ENCODE data around the gene DYRK1B.
"Not testable (repeated sequence)": the region's sequence is repeated elsewhere in the genome, so short reads cannot be mapped to it uniquely, and the experiment has no call there.

The DYRK1B gene

DNA sequence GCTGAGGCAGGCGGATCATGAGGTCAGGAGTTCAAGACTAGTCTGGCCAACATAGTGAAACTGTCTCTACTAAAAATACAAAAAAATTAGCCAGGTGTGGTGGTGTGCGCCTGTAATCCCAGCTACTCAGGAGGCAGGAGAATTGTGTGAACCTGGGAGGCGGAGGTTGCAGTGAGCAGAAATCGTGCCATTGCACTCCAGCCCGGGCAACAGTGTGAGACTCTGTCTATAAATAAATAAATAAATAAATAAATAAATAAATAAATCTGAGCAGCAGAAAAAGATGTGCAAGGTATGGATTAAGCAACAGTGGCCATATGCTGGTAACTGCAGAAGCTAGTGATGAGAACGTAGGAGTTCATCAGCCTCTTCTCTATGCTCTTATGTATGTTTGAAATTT lies 19.9 kb downstream of the DYRK1B start:
- not testable (repeated sequence) for H3K4me3 ChIP-seq (ENCODE audit: low read depth, low read length)

DNA sequence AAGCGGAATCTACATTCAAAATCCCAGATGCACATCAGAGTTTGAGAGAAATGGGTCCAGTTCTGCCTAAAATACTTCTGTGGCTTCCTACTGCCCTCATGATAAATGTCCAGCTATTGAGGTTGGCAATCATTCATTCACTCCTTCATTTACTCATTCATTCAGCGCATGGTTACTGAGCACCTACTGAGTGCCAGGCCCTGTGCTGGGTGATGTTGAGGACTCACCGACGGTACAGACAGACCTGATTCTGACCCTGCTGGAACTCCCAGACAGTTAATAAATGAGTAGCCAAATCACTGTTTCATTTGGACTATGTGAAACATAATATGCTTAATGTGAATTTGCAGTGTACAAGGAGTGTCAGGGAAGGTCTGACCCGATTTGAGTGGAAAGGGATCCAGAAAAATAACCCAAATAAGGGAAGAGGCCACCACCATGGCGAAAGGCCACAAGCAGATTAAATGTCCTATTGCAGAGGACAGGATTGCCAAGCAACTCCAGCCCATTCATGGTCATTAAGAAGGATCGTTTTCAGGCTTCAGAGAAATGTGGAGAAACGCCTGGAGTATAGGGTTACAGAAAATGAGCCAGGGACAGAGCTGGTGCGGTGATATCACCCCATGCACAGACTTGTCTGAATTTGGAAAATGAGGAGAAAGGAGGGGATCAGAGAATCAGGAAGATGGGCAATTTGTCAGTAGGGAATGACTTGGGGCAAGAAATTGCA lies 20.5 kb downstream of the DYRK1B start:
- no peak overlapping the region for H3K4me3 ChIP-seq (ENCODE audit: low read depth, low read length)

DNA sequence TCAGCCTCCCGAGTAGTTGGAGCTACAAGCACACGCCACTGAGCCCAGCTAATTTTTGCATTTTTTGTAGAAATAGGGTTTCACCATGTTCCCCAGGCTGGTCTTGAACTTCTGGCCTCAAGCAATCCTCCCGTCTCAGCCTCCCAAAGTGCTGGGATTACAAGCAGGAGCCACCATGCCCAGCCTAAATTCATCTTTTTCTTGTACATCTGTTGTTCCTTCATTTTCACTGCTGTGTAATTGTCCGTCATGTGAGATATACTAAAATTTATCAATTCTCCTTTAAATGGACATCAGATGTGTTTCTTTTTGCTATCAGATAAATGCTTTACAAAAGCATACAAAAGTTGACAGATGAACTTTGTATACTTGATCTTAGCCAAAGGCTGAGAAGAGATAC lies 22.9 kb downstream of the DYRK1B start:
- H3K4me3 ChIP-seq (ENCODE audit: low read depth, low read length) = no peak overlapping the region

DNA sequence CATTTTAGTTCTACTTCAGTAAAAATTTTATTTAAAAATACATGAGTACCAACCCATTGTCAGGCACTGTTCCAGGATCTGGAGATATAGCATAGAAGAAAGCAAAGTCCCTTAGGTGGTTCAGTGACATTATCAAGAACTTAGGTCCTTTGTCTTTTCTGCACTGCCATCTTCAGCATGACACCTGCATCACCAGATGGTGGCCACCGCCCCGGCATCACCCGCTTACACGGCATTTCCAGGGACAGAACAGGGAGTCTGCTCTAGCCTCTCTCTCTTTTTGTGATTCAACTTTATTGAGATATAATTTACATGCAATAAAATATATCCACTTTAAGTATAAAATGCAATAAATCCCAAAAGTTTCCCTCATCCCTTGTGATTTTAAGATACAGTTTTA lies 23.5 kb downstream of the DYRK1B start:
- H3K4me3 ChIP-seq (ENCODE audit: low read depth, low read length) = no peak overlapping the region

GRCh38 chr19:39809368-39809767 lies 24.6 kb downstream of the DYRK1B start:
- H3K4me3 ChIP-seq (ENCODE audit: low read depth, low read length) = no peak overlapping the region

DNA sequence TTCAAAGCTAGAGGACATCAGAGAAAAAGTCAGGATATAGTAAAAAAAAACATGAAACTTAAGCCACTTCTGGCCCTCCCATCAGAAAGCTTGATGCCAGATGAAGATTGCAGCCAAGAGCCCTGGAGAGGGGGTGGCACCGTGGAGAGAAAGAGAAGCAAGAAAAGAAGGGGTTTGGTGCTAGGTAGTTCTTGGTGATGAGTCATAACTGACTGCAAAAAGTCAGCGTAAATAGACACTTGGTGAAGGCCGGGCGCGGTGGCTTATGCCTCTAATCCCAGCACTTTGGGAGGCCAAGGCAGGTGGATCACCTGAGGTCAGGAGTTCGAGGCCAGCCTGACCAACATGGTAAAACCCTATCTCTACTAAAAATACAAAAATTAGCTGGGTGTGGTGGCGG lies 25.3 kb downstream of the DYRK1B start:
- not testable (repeated sequence) for H3K4me3 ChIP-seq (ENCODE audit: low read depth, low read length)

- no peak overlapping the region for H3K4me3 ChIP-seq (ENCODE audit: low read depth, low read length)
These were observed 26.1 kb downstream of the DYRK1B start for GRCh38 chr19:39807846-39808364.

- H3K4me3 ChIP-seq (ENCODE audit: low read depth, low read length) = no peak overlapping the region
These were observed 28.9 kb downstream of the DYRK1B start for GRCh38 chr19:39805104-39805503.

DNA sequence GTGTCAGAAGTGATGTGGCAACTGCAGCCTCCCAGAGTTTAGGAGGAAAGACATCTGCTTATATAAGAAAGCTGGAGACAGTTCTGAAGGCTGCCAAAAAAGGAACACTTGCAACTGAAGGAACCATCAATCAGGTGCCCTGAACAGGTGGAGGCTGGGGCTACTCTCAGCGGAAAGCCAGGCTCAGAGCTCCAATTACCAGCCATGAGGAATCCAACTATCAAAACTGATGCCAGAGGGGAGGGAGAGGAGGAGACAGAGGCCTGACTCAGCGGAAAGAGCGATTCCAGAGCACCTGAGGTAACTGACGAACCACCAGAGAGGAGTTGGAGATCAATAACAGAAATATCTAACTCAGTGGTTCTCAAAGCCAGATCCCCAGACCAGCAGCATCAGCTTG lies 31.0 kb downstream of the DYRK1B start:
- H3K4me3 ChIP-seq (ENCODE audit: low read depth, low read length) = no peak overlapping the region

GRCh38 chr19:39797083-39797482 lies 36.9 kb downstream of the DYRK1B start:
- H3K4me3 ChIP-seq (ENCODE audit: low read depth, low read length) = no peak overlapping the region

DNA sequence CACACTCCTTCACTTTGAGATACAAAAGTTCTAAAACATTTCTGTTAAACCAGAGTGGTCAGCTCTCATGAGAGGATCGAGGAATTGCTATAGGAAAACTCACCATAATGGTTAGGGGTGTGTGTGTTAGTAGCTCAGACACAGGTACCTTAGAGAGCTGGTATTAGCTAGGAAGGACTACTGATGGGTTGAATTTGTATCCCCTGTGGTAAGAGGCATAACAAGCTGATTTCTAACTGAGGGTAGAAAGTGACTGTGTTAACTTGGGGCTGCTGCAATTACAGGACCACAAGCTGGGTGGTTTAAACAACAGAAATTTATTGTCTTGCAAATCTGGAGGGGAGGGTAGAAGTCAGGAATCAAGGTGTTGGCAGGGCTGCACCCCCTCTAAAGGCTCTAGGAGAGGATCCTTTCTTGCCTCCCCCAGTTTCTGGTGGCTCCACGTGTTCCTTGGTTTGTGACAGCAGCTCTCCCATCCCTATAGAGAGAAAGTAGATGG lies 37.9 kb downstream of the DYRK1B start:
- no peak overlapping the region for H3K4me3 ChIP-seq (ENCODE audit: low read depth, low read length)

DNA sequence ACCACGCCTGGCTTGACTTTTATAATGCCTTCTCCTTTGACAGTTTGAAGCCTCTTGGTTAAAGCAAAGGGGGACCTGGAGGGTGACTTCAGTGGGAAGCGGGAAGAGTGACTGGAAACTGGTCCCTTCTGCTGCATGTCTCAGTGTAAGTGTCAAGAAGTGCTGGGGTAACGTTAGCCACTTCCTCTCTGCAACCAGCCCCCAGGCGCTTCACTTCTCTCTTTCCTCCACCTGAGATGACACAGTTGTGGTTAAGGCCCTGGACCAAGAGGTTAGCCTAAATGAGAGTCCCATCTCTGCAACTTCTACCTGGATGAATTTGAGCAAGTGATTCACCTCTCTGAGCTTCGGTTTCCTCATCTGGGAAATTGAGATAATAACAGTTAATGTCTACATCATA lies 39.0 kb downstream of the DYRK1B start:
- no peak overlapping the region for H3K4me3 ChIP-seq (ENCODE audit: low read depth, low read length)

- H3K4me3 ChIP-seq (ENCODE audit: low read depth, low read length) = peak overlapping the region; percentile 66
These were observed 40.9 kb downstream of the DYRK1B start for GRCh38 chr19:39792999-39793546.

DNA sequence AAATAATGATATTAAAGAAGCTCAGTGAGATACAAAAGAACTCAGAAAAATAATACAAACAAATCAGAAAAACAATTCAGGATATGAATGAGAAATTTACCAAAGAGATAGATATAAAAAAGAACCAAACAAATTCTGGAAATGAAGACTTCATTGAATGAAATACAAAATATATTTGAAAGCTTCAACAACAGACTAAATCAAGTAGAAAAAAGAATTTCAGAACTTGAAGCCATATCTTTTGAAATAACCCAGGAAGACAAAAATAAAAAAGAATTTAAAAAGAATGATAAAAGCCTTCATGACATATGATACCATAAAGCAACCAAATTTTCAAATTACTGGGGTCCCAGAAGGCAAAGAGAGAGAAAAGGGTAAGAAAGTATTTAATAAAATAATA lies 45.7 kb downstream of the DYRK1B start:
- H3K4me3 ChIP-seq (ENCODE audit: low read depth, low read length) = no peak overlapping the region

DNA sequence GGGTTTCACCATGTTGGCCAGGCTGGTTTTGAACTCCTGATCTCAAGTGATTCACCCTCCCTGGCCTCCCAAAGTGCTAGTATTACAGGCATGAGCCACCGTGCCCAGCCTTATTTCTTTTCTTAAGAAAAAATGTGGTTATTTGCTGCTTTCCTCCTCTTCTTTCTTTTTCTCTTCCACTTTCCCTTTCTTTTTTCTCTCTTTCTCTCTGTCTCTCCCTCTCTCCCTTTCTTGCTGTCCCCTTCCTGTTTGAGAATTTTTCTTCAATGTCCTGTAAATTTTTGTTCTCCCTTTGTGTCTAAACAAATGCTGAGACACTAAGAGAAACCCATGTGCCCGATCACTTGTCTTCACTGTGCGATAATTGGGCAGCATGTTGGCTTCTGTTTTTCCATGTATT lies 53.1 kb downstream of the DYRK1B start:
- no peak overlapping the region for H3K4me3 ChIP-seq (ENCODE audit: low read depth, low read length)

DNA sequence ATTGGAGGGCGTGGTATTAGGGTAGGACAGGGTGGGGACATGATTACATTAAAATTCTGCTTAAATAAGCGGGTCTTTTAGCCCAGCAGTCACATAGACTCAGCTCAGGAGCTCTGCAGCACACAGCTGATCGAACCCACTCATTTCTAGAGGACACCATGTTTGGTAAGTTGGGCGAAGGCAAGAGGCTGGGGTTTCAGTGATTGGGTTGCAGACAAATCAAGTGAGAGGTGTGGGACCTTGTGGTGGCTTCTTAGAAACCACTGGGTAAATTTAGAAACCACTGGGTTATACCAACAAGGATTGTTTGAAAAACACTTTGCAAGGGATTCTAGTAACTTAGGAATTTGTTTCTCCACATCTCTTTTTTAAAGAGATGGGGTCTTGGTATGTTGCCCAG lies 55.2 kb downstream of the DYRK1B start, which contains the start of gene LEUTX:
TSS of gene LEUTX (plus strand) at position 92 of the 400 bp plus-strand sequence. CDS start at position 159, 67 bp downstream.
- H3K4me3 ChIP-seq (ENCODE audit: low read depth, low read length) = no peak within 1 kb of the TSS
